Retinal pigment epithelial cell (primary cell): Measurements from ENCODE around the gene TCHP.
"Not testable (repeated sequence)": the region's sequence is repeated elsewhere in the genome, so short reads cannot be mapped to it uniquely, and the experiment has no call there.

Experiments
- DNase-seq: peaks from one replicate; pipeline ENCODE4 v3.0.0-alpha.2; 2010; ENCODE audit warnings: low read depth
- H3K4me3 ChIP-seq: 2 replicates; pipeline ENCODE4 v1.5.1; 2011; ENCODE audit warnings: mild to moderate bottlenecking, low read length, control low read depth, moderate library complexity
- CTCF ChIP-seq: conservative IDR thresholded peaks from 2 replicates; pipeline ENCODE4 v1.5.1; 2011; ENCODE audit warnings: low read depth, low read length, control low read depth, inconsistent platforms

Gene TCHP

GRCh38 chr12:109897029-109897428 is 3.0 kb upstream of the TCHP start:
- no peak for DNase-seq
- no peak for TF ChIP-seq CTCF
- H3K4me3 ChIP-seq, result no peak overlapping the region

- not testable (repeated sequence) for DNase-seq
- peak overlapping the region; percentile 78 for H3K4me3 ChIP-seq
These were observed 729 bp upstream of the TCHP start for GRCh38 chr12:109899345-109899744.

GRCh38 chr12:109900752-109901580 is 892 bp downstream of the TCHP start:
- DNase-seq, result no peak
- TF ChIP-seq CTCF, result no peak

GRCh38 chr12:109902891-109903418 is 2.9 kb downstream of the TCHP start:
- H3K4me3 ChIP-seq, result no peak overlapping the region
- TF ChIP-seq CTCF, result no peak
- no peak for DNase-seq

More at GRCh38 chr12:109900752-109901580, 892 bp downstream of the TCHP start:
- peak overlapping the region; percentile 78 for H3K4me3 ChIP-seq

- DNase-seq, result no peak
- H3K4me3 ChIP-seq, result no peak overlapping the region
- TF ChIP-seq CTCF, result no peak
These were observed 5.2 kb downstream of the TCHP start for GRCh38 chr12:109905301-109905700.

- TF ChIP-seq CTCF, result no peak
- H3K4me3 ChIP-seq, result no peak overlapping the region
- no peak for DNase-seq
These were observed 10.3 kb downstream of the TCHP start for GRCh38 chr12:109910254-109910968.

- TF ChIP-seq CTCF, result peak; percentile 47
- no peak for DNase-seq
- no peak overlapping the region for H3K4me3 ChIP-seq
These were observed 10.9 kb downstream of the TCHP start for GRCh38 chr12:109910969-109911348.
